RWPE1 (cell line): ENCODE measurements around the gene PDYN.

Experiments
- CTCF ChIA-PET: fragments of 350-600 bp; sonication (Branson Sonifier 250); formaldehyde crosslinking; extraction: SDS; loops from one replicate; lab custom pipeline; 2021; lab: Yijun Ruan, JAX
- POLR2A ChIA-PET: fragments of 400-600 bp; formaldehyde crosslinking; extraction: SDS; loops from one replicate; lab custom pipeline; 2020; ENCODE audit warnings: antibody characterized with exemption; ENCODE audit not compliant: low non-redundant PET; lab: Yijun Ruan, JAX
- DNase-seq: peaks from one replicate; pipeline ENCODE4 v3.0.0; 2012; ENCODE audit warnings: low spot score
- H3K27ac ChIP-seq: fragments of 450-650 bp; 2 replicates; pipeline ENCODE4 v1.5.1; 2017
- CTCF ChIP-seq: fragments of 450-650 bp; conservative IDR thresholded peaks from 2 replicates; pipeline ENCODE4 v1.5.1; 2017; ENCODE audit warnings: low read depth, mild to moderate bottlenecking

The PDYN gene

GRCh38 chr20:1997483-1998192 is 3.8 kb upstream of the PDYN start:
- ChIA-PET CTCF (no interaction called here), POLR2A (no interaction called here)
- no peak overlapping the region for H3K27ac ChIP-seq
- DNase-seq = no peak
- no peak for TF ChIP-seq CTCF

GRCh38 chr20:1995531-1996310 is 1.9 kb upstream of the PDYN start:
- ChIA-PET POLR2A (no interaction called here), CTCF (interaction anchor here (0.7 kb wide), 1 partner anchor 98 kb away, joined by 3 read pairs; no protein-coding TSS in a partner anchor)
- TF ChIP-seq CTCF = no peak
- no peak overlapping the region for H3K27ac ChIP-seq
- DNase-seq = no peak

GRCh38 chr20:1994627-1995026 is 769 bp upstream of the PDYN start:
- CTCF ChIA-PET = no interaction called here

GRCh38 chr20:1992359-1993110 is 1.3 kb downstream of the PDYN start:
- POLR2A ChIA-PET = interaction anchor here (0.7 kb wide), 1 partner anchor 15 kb away, joined by 4 read pairs; no protein-coding TSS in a partner anchor
- CTCF ChIA-PET = interaction anchor here (0.6 kb wide), 1 partner anchor 648 kb away, joined by 4 read pairs; no protein-coding TSS in a partner anchor
- no peak for TF ChIP-seq CTCF
- H3K27ac ChIP-seq = no peak overlapping the region
- no peak for DNase-seq

More at GRCh38 chr20:1994627-1995026, 769 bp upstream of the PDYN start:
- DNase-seq = no peak
- no peak overlapping the region for H3K27ac ChIP-seq
- no peak for TF ChIP-seq CTCF
- POLR2A ChIA-PET = no interaction called here

- TF ChIP-seq CTCF = no peak
- ChIA-PET POLR2A (no interaction called here), CTCF (interaction anchor here (0.7 to 1.2 kb wide), 3 partner anchors 19 to 185 kb away, joined by 4 to 5 read pairs (median 4); no protein-coding TSS in a partner anchor)
- no peak for DNase-seq
- H3K27ac ChIP-seq = no peak overlapping the region
Measured at GRCh38 chr20:1987826-1988225, 6.0 kb downstream of the PDYN start.

GRCh38 chr20:1983301-1983700 is 10.6 kb downstream of the PDYN start:
- CTCF ChIA-PET = no interaction called here
- no peak for DNase-seq
- no peak for TF ChIP-seq CTCF

More at GRCh38 chr20:1983301-1983700, 10.6 kb downstream of the PDYN start:
- H3K27ac ChIP-seq = no peak overlapping the region
- POLR2A ChIA-PET = interaction anchor here (0.6 kb wide), 1 partner anchor 26 kb away, joined by 3 read pairs; no protein-coding TSS in a partner anchor
